ENCODE results near the gene GAPDH. TPM values are rescaled to one million over a fixed set of nuclear protein-coding genes. Genes with fewer than 3 reads are reported as not detected.
"Not testable (repeated sequence)": the region's sequence is repeated elsewhere in the genome, so short reads cannot be mapped to it uniquely, and the experiment has no call there.

Gene GAPDH
- total RNA-seq, 6 experiments from 2014 or later, result 6,263 to 7,539 (median 6,900) TPM

DNA sequence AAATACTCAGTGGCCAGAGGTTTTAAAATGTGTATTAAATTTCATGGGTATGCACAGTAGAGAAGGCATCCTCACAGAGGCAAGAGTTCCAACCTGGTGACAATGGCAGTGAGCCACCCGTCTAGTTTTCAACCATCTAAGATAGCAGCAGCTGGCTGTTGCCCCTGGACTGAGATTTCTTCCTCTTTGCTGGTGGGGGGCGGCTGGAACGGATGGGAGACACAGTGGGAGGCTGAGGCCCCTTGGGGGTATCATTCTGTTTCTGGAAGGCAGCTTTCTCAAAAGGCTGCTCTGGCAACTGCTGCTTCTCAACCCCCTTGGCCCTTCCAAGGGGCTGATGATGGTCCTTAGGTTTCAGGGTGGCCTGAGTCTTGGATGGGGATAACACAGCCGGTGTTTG lies 22.5 kb downstream of the GAPDH start:
- H3K27me3 Mint-ChIP-seq (ENCODE audit: insufficient read depth), result peaks cover 2% of the 10 kb centered on the region
- H3K36me3 Mint-ChIP-seq (ENCODE audit: low read depth), result peaks cover 28% of the 10 kb centered on the region
- H3K4me3 Mint-ChIP-seq, result peak overlapping the region; percentile 98; the same call in 1 of the 2 replicates
- H3K9me3 Mint-ChIP-seq, result no peaks in the 10 kb centered on the region
- H3K4me1 Mint-ChIP-seq (ENCODE audit: low read depth), result peaks cover 44% of the 10 kb centered on the region
- no peak for TF ChIP-seq CTCF (IDR thresholded peaks at IDR 0.05)
- 0 out of 2 replicates have a peak overlapping the region, but pooled peaks have one; percentile 36 for H3K27ac Mint-ChIP-seq
- no peak for DNase-seq

GRCh38 chr12:6558014-6558760 lies 23.9 kb downstream of the GAPDH start:
- not testable (repeated sequence) for H3K4me3 Mint-ChIP-seq; H3K27me3 Mint-ChIP-seq (ENCODE audit: insufficient read depth)
- DNase-seq, result peak; percentile 67

DNA sequence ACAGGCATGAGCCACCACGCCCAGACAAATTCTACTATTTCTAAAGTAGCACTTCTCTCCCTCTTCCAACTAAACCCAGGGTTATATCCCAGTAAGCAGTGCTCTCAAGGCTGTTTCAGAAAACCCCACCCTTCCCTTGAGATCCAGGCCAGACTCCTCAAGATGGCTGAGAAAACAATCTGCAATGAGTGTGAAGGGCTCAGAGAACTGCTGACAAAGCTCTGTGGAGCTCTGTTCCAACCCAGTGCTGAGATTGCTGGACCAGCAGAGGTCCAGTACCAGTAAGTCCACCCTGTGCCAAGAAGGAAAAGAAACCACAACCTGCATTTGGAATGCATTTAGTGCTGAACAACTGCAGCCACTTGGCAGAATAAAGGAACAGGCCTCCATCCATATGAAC lies 25.2 kb downstream of the GAPDH start:
- Mint-ChIP-seq H3K4me3 (no peak overlapping the region), H3K4me1 (ENCODE audit: low read depth) (peaks cover 17% of the 10 kb centered on the region), H3K27ac (no peak overlapping the region), H3K36me3 (ENCODE audit: low read depth) (peaks cover 42% of the 10 kb centered on the region), H3K27me3 (ENCODE audit: insufficient read depth) (peaks cover 6% of the 10 kb centered on the region), H3K9me3 (no peaks in the 10 kb centered on the region)
- DNase-seq, result no peak
- TF ChIP-seq CTCF (IDR thresholded peaks at IDR 0.05), result no peak

More at GRCh38 chr12:6558014-6558760, 23.9 kb downstream of the GAPDH start:
- peaks cover 40% of the 10 kb centered on the region for H3K36me3 Mint-ChIP-seq (ENCODE audit: low read depth)
- peaks cover 30% of the 10 kb centered on the region for H3K4me1 Mint-ChIP-seq (ENCODE audit: low read depth)
- peak; percentile 80 for TF ChIP-seq CTCF (IDR thresholded peaks at IDR 0.05)
- H3K27ac Mint-ChIP-seq, H3K9me3 Mint-ChIP-seq: not testable (repeated sequence)

DNA sequence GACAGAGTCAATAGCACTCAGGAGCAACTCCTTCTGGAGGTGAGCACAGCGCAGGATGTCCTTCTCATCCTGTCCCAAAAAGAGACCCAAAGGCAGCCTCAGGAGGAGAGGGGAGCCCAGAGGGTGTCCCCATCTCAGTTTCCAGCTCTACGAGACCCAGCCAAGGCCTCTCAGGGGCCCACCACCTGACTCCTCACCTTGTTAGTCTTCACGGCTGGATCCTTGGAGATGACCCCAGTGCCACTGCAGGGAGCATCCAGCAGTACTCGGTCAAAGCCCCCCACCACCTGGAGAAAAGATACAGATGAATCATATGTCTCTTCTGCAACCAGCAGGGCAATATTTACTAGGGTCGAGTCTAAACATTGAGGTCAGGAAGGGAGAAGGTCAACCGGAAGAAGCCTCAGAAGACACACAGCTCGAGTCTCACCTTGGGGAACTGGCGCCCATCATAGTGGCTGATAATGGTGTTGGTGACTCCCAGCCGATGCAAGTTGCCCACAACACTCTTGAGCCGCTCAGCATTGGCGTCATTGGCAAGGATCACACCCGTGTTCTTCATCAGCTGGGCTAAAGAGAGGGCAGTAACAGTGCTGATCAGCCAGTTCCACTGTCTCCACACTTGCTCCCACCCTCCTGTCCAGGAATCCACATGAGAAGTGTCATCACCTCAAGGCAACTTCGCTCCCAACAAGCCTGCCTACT lies 26.3 kb downstream of the GAPDH start:
- DNase-seq, result no peak
- TF ChIP-seq CTCF (IDR thresholded peaks at IDR 0.05), result no peak
- Mint-ChIP-seq H3K27ac (no peak overlapping the region), H3K27me3 (ENCODE audit: insufficient read depth) (peaks cover 4% of the 10 kb centered on the region; the same call in 1 of the 2 replicates), H3K4me1 (ENCODE audit: low read depth) (peaks cover 10% of the 10 kb centered on the region; the same call in 1 of the 2 replicates), H3K4me3 (no peak overlapping the region), H3K36me3 (ENCODE audit: low read depth) (peaks cover 35% of the 10 kb centered on the region), H3K9me3 (no peaks in the 10 kb centered on the region)

- DNase-seq, result no peak
- peaks cover under 1% of the 10 kb centered on the region; the same call in 1 of the 2 replicates for H3K9me3 Mint-ChIP-seq
- peak overlapping the region; percentile 69 for H3K27ac Mint-ChIP-seq
- no peak for TF ChIP-seq CTCF (IDR thresholded peaks at IDR 0.05)
- peaks cover 6% of the 10 kb centered on the region for H3K27me3 Mint-ChIP-seq (ENCODE audit: insufficient read depth)
- no peak overlapping the region for H3K4me3 Mint-ChIP-seq
- peaks cover 50% of the 10 kb centered on the region for H3K36me3 Mint-ChIP-seq (ENCODE audit: low read depth)
- H3K4me1 Mint-ChIP-seq (ENCODE audit: low read depth), result peaks cover 24% of the 10 kb centered on the region
Measured at GRCh38 chr12:6562881-6563280, 28.6 kb downstream of the GAPDH start.
